Measurements from ENCODE around the gene LPAR3. TPM values are rescaled to one million over a fixed set of nuclear protein-coding genes. Genes with fewer than 3 reads are reported as not detected.
"Not testable (repeated sequence)": the region's sequence is repeated elsewhere in the genome, so short reads cannot be mapped to it uniquely, and the experiment has no call there.

The LPAR3 gene, protein sequence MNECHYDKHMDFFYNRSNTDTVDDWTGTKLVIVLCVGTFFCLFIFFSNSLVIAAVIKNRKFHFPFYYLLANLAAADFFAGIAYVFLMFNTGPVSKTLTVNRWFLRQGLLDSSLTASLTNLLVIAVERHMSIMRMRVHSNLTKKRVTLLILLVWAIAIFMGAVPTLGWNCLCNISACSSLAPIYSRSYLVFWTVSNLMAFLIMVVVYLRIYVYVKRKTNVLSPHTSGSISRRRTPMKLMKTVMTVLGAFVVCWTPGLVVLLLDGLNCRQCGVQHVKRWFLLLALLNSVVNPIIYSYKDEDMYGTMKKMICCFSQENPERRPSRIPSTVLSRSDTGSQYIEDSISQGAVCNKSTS
- 20.8 TPM for total RNA-seq

DNA sequence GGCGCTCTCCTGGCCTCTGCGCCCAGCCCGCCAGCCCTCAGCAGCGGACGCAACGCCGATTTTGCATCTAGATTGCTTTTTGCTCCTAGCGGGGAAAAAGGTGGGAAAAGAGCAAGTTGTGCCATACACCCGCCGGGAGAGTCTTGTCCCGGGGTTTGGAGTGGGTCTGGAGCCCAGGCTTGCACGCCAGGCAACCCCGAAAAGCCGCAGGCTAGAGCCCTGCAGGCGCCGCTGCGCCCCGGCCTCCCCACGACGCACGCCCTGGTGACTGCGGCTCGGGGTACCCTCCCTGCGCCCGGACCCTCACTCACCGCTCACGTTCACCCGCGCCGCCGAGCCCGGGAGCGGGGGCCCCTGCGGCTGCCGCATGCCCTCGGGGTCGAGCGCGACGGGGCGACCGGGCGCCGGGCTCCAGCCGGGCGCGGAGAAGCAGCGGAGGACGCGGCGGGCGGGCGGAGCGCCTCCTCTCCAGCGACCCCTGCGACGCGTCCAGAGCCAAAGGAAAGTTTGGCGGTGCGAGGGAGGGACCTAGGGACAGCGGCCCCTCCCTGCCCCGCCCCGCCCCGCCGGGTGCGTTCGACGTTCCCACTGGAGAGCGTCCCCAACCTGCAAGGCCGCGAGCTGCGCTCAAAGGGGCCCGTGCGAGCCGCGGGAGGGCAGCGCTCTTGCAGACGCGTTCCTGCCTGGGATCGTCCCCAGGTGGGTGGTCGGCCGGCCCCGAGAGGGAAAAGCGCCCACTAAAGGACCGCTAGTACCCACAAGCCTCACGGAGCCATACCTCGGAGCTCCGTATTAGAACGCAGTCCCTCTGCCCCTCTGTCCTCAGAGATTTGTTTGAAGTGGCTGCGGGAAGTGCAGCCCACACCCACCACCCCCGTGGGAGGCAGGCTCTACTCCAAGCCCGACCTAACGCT lies at the start of gene LPAR3:
LPAR3 (minus strand) TSS at position 502 of the 914 bp plus-strand sequence. CDS start 27,086 bp downstream, outside the sequence.
- peak; percentile 51 for DNase-seq (ENCODE audit: low spot score)

DNA sequence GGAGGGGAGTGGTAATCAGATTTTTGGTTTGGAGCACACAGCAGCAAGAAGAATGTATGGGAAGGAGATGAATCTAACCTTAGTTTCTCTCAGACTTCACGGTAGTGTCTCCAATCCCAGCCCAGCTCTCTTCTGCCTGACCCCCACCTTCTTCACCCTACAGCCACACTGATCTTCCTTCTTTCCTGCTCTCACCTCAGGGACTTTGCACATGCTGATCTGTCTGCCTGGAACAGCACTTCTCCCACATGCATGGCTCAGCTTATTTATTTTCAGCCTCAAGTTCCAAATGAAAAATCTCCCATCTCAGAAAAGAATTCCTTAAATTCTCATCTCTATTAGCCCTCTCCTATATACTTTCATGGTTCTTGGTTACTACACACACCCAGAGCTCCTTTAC lies 48.8 kb upstream of the LPAR3 start:
- no peak for DNase-seq (ENCODE audit: low spot score)

DNA sequence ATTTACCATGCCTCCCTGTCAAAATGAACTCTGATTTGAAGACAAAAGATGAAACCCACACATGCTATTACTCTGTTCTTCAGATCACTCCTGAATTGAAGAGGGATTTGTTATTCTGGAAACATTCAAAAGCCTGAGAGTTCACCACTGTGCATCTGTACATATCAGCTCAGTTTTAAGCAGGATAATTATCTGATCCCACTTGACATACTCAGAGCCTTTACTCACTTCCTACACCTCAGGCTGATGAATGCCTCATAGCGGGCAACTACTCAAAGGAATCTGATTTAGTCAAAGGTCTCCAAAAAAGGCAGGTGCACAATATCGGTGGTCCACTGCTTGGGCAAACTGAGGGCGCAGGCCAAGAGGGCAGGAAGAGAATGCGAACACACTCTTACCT lies 47.5 kb upstream of the LPAR3 start:
- no peak for DNase-seq (ENCODE audit: low spot score)

DNA sequence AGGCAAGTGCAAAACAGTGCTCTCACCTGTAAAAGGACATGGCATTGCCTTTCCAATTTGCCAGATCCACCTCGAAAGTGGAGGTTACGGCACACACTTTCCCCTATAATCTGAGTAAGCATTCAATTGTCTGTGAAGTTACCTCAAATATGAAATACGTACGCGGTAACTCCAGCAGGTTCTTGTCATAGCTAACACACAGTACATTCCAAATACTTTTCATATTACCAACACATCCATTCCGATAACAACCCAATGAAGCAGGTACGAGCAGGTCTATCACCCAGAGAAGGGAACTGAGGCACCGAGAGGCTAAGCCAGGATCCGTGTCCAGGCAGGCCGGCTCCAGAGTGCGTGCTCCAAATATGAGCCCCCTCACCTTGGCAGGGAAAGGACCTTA lies 46.8 kb upstream of the LPAR3 start:
- DNase-seq (ENCODE audit: low spot score) = no peak

DNA sequence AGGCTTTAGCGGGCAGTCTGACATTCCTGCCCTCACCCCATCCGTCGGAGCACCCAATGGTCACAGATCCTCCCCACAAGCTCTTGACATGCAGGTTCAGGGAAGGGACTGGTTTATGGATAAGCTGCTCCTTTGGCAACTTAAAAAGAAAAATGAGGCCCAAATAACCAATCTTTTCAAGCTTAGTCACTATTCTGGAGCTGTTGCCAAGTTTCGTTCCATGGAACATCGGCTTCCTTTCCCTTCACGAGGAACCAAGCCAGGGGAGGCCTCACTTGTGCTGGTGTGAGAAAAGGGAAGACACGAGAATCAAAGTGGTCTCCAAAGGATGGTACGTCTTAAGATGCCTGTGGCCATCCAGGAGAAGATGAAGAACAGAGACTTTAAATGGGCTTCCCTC lies 46.1 kb upstream of the LPAR3 start:
- no peak for DNase-seq (ENCODE audit: low spot score)

DNA sequence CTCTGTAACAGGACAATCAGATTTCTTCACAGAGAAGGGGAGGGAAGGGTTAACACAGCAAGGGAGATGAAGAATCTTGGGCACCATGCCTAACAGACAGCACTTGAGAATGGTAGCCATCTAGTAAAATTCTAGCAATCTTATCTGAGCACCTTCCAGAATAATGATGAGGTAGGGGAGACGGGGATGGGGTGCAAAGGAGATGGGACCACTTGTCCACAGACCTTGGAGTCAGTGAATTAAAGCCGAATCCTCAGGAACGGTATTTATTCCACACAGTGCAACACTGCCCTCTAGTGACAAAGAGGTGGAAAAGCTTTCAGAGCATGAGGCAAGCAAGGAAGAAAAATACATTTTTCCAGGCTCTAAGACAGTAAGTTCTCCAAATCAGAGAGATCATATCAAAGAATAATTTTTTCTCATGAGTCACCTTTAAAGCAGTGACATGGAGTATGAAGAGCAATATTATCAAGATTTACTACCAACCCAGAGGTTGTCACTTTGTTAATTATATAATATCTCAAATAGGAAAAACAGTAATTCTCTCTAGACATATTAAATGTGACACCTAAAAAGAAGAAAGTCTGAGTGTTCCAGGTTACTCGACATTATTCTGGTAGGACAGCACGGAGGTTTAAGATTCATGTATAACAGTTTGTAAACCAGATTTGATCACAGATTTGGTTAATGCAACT lies 43.3 kb upstream of the LPAR3 start:
- DNase-seq (ENCODE audit: low spot score) = no peak

DNA sequence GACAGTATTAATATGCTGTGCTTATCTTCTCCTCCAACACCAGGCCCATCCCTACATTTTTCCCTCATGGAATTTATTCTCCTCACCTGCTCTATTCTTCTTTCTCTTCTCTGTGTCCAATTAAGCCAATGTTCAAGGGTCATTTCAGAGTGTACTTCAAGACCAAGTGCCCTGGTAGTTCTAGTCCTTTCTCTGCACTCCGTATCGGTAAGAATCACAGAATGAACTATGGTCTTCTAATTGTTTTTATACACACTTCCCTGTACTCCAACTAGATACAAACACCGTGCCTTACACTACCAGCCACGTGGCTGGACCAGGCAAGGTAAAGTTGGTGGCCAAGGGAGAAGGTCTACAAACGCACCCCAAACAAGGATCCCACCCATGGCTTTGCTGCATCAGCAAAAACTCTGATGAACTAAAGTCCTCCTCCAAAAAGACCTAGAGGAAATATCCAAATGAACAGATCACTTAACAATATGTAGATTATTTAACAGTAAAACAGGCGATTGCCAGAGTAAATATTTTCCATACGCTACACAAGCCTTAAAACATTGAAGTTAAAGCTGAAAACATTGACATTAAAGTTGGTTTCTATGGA lies 40.1 kb upstream of the LPAR3 start:
- no peak for DNase-seq (ENCODE audit: low spot score)

DNA sequence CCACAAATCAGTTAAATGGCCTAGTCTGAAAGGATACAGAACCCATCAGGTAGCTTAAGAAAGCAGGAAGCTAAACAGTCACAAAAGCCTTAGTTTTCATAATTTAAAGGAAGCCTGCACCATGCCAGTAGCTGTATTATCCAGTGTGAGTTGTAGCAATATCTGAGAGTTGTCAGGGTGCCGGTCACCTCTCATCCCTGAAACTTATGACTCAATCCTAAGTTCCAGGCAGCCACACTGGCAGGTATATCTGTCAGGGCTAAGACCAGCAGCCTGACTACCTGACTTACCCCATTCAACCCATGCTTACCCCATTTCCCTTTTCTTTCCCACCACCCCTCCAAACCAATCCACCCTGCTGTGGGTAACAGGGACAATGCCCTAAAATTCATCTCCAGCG lies 37.8 kb upstream of the LPAR3 start:
- DNase-seq (ENCODE audit: low spot score) = no peak

DNA sequence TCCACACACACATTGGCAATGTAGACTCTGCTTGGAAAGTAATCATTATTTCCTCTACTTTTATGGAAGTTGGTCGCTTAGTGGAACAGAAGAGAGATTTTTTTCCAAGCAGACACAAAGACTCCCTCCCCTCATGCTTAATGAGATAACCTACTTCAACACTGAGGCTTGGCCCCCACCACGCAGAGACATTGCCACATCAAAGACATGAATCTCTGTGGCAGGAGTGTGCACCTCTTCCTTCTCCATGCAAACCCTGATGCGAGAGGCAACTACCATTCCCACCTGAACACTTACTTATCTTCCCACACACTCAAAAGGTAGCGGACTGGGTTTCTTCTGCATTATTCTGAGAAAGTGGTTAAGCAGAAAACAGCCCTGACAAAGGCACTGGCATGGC lies 37.3 kb upstream of the LPAR3 start:
- DNase-seq (ENCODE audit: low spot score) = no peak

DNA sequence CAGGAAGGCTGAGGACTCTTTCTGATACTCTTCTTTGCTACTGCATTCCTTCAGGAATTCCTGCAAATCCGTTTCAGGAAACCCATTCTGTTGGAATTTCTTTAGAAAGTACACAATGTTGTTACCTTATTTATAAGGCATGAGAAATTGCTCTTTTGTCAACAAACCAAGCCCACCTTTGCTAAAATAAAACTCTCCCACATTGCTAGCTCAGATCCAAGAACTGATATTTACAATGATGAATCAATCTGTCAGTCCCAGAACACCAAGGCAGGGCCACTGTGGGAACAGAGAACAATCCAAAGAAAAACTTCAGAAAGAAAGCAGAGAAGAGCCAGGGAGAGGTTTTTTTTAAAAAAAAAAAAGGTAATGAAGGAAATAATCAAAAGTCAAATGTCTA lies 36.6 kb upstream of the LPAR3 start:
- no peak for DNase-seq (ENCODE audit: low spot score)

DNA sequence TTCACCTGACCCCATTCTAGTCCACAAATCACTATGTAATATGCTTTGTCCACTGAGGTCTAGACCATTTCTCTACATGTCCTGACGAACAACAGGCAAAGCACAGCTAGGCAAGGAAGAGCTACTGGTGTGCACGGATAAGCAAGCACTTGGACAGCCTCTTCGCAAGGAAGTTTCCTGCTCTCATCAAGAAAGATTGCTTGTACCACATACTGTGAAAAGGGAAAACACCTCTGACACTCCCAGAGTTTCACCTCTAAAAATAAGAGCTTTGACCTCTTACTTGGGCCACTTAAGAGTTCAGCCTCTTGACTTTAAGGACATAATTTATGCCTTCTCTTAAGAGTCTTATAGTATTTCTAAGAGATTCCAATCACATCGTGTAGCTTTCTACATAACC lies 36.0 kb upstream of the LPAR3 start:
- DNase-seq (ENCODE audit: low spot score) = no peak

DNA sequence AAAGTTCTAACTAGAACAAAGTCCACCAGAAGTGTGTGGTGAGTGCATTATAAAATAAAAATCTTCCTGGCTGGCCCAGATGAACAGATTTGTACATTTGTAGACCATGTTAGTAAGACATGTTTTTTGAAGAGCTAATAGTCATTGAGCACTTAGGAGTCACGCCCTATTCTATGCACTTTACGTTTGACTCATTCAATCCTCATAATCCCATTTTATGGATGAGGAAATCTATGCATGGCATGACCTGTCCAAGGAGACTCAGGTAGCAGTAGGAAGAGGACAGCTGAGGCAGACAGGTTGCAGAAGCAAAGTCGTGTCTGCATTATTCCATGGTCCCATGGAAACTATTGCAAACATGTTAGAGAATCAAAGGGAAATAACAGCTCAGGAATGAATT lies 30.3 kb upstream of the LPAR3 start:
- no peak for DNase-seq (ENCODE audit: low spot score)

DNA sequence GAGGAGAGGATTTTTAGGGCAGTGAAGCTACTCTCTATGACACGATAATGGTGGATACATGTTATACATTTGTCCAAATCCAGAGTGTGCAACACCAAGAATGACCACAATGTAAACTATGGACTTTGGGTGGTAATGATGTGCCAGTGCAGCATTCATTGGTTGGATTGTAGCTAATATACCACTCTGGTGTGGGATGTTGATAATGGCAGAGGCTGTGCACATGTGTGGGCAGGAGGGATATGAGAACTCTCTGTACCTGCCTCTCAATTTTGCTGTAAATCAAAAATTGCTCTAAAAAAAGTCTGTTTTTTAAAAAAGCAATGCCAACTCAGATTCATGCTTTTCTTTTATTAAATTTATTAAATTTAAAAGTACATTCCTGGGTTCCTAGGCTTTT lies 27.2 kb upstream of the LPAR3 start:
- DNase-seq (ENCODE audit: low spot score) = no peak

DNA sequence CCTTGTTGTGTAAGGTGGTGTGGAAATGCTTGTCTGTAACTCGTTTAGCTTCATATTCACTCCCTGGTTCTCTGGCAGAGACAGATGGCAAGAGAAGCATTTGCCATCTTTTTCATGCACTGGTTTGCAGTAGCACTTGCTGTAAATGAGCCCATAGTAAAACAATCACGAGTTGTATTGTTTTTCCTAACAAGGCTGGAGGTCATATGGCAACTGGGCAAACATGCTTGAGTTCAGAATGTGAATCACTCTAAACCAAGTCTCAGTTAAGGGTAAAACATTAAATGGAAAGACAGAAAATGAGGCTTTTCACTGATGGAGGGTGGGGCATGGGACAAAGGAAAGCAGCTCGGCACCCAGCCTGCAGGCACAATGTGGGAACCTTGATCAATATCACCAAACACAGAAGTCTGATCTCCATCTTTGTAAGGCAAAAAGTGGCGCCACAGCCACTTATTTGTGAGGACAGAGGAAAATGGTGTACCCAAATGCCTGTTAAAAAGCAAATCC lies 26.5 kb upstream of the LPAR3 start:
- no peak for DNase-seq (ENCODE audit: low spot score)

DNA sequence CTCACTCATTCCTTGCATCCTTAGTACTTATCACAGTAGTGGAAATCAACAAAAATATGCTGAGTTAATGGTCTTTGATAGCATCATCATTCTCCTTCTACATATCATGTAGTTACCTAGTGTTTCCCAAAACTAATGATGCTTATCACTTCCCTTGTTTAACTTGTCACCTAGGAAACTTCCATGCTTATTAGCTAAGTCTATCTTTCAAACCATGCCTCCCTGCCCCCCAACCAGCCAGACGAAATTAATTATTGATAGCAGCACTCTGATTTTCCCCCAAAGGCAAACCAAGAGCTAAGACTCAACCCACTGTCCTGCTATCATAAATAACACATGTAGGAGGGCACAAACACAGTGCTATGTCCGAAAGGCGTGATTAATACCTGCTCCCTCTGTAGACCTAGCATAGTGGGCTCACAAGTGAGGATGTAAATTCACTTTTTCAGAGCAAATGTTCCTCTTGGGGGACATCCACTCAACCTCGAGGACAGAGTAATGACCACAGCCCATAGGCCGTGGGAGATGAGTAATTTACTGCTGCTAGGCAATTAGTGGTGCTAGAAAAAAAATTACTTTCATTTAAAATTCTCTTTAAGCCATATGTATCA lies 25.8 kb upstream of the LPAR3 start:
- no peak for DNase-seq (ENCODE audit: low spot score)

DNA sequence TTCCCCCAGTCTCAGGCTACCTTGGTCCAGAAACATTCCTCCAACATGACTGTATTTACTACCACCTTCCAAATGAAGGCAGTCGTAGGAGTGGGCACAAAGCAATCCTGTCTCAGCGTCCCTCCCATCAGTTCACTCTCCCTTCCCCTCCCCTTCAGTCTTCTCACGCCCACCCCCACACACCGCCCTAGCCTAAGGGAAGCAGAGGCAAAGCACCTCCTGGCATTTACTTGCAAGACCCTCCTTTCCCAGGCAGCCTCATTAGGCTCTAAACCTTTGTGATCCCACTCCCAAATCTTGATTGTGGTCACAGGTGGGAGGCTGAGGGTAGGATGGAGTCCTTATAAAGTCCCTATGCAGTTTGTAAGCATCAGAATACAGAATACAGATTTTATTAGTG lies 23.9 kb upstream of the LPAR3 start:
- DNase-seq (ENCODE audit: low spot score) = no peak

DNA sequence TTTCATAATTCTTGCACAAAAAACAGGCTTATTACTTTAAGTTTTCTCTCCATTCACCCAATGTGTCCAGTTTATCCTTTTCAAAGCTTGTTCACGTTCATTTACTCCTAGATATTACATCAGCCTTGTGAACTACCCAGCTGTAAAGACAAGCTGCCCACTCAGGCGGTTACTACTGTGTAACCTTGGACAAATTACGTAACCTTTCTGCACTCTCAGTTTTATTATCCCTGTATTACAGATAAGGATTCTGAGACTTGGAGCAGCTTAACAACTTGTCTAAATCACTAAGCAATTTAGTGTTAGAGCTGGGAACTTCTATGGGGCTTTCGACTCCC lies 20.5 kb upstream of the LPAR3 start:
- no peak for DNase-seq (ENCODE audit: low spot score)

DNA sequence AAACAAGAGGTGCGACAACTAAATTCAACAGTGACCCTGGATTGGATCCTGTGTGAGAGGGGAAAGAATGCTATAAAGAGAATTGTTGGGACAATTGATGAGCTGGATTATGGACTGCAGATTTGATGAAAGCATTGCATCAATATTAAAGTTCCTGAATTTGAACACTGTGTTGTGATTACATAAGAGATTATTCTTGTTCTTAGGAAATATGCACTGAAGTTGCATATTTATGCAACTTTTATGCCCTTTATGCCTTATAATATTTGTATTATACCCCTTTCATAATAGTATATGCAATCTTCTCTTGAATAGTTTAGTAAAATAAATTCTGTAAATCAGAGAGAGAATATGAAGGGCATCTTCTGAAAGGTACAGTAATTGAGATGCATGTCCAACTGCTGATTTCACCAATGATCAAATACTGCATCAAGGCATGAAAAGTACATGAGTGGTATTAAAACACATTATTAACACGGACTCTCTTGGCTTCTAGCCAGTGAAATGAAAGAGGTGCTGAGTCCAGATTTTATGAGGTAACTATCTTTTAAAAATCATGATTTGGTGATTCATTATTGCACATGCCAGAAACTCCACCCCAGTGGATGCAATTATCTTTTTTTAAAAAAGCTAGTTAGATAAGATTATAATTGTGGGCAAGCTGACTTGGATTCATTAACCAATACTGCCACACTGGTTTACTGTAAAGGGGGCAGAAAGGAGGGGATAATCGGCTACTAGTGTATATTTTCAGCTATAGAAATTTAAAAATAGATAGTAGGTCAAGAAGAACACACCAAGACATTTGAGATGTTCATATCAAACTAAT lies 19.9 kb upstream of the LPAR3 start:
- DNase-seq (ENCODE audit: low spot score) = no peak

DNA sequence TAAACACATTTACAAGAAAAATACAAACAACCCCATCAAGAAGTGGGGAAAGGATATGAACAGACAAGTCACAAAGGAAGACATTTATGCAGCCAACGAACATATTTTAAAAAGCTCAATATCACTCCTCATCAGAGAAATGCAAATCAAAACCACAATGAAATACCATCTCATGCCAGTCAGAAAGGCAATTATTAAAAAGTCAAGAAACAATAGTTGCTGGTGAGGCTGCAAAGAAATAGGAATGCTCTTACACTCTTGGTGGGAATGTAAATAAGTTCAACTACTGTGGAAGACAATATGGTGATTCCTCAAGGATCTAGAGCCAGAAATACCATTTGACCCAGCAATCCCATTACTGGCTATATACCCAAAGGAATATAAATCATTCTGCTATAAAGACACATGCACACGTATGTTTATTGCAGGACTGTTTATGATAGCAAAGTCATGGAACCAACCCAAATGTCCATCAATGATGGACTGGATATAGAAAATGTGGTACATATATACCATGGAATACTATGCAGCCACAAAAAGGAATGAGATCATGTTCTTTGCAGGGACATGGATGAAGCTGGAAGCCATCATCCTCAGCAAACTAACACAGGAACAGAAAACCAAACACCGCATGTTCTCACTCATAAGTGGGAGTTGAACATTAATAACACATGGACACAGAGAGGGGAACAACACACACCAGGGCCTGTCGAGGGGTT lies 15.9 kb upstream of the LPAR3 start:
- not testable (repeated sequence) for DNase-seq (ENCODE audit: low spot score)

All from ureter (tissue), 1 donor.